OCI-LY7 (cell line): Measurements from ENCODE around the gene HOMER3. TPM values are rescaled to one million over a fixed set of nuclear protein-coding genes. Genes with fewer than 3 reads are reported as not detected.

ENCODE experiments used
- BruUV-seq: library from RNA; stranded (reverse); fragments of 400-500 nt; replicated peaks from 2 replicates; lab custom pipeline; 2021; lab: Mats Ljungman, UMichigan
- CTCF ChIA-PET: fragments of 300-600 bp; sonication (Branson Sonifier 250); formaldehyde crosslinking; loops from one replicate; lab custom pipeline; 2022; ENCODE audit warnings: antibody characterized with exemption; ENCODE audit not compliant: unreplicated experiment; lab: Charles Lee
- POLR2A ChIA-PET: fragments of 300-600 bp; sonication (Branson Sonifier 250); formaldehyde crosslinking; loops from one replicate; lab custom pipeline; 2022; ENCODE audit warnings: antibody characterized with exemption; lab: Charles Lee
- DNase-seq: peaks from one replicate; pipeline ENCODE4 v3.0.0-alpha.2; 2015; ENCODE audit warnings: low spot score
- H2AFZ ChIP-seq: fragments of 200-600 bp; sonication (generic), shearing (Covaris generic); 2 replicates; pipeline ENCODE4 v1.6.1; 2014; ENCODE audit warnings: mild to moderate bottlenecking, antibody characterized with exemption, low read length, moderate library complexity
- H3K27ac ChIP-seq: fragments of 200-600 bp; sonication (generic); 2 replicates; pipeline ENCODE4 v1.5.1; 2014; ENCODE audit warnings: mixed run types, low read depth, mild to moderate bottlenecking, moderate library complexity, low read length, inconsistent platforms; ENCODE audit not compliant: poor library complexity, severe bottlenecking
- H3K36me3 ChIP-seq: fragments of 200-600 bp; sonication (generic); 2 replicates; pipeline ENCODE4 v1.6.1; 2014; ENCODE audit warnings: mild to moderate bottlenecking, antibody characterized with exemption, low read length, moderate library complexity, mixed read lengths; ENCODE audit not compliant: insufficient read depth
- H3K4me1 ChIP-seq: fragments of 200-600 bp; sonication (generic); 2 replicates; pipeline ENCODE4 v1.5.1; 2014; ENCODE audit warnings: mild to moderate bottlenecking, low read length; ENCODE audit not compliant: insufficient read depth, poor library complexity, severe bottlenecking
- H3K4me2 ChIP-seq: fragments of 200-600 bp; sonication (generic); 2 replicates; pipeline ENCODE4 v1.6.1; 2014; ENCODE audit warnings: mild to moderate bottlenecking, low read length
- H3K4me3 ChIP-seq: fragments of 200-600 bp; sonication (generic); 2 replicates; pipeline ENCODE4 v1.5.1; 2014; ENCODE audit warnings: mild to moderate bottlenecking, low read depth, low read length; ENCODE audit not compliant: poor library complexity, severe bottlenecking
- H3K79me2 ChIP-seq: fragments of 200-600 bp; sonication (generic); 2 replicates; pipeline ENCODE4 v1.6.1; 2016; ENCODE audit warnings: low read depth, mild to moderate bottlenecking, low read length, moderate library complexity, mixed read lengths; ENCODE audit not compliant: insufficient read depth
- H3K9me2 ChIP-seq: fragments of 200-600 bp; sonication (generic); 2 replicates; pipeline ENCODE4 v1.6.1; 2016; ENCODE audit warnings: mild to moderate bottlenecking, low read length, mixed read lengths; ENCODE audit not compliant: insufficient read depth
- H3K9me3 ChIP-seq: fragments of 200-600 bp; sonication (generic); 2 replicates; pipeline ENCODE4 v1.6.1; 2014; ENCODE audit warnings: mild to moderate bottlenecking, mixed run types, low read length, mixed read lengths
- H4K20me1 ChIP-seq: fragments of 200-600 bp; sonication (generic); 2 replicates; pipeline ENCODE4 v1.6.1; 2014; ENCODE audit warnings: mild to moderate bottlenecking, antibody characterized with exemption, low read length, moderate library complexity, mixed read lengths; ENCODE audit not compliant: insufficient read depth
- EZH2phosphoT487 ChIP-seq: fragments of 200-600 bp; sonication (generic); IDR thresholded peaks from 2 replicates; pipeline ENCODE4 v1.6.1; 2018; ENCODE audit warnings: low read depth, borderline replicate concordance, mild to moderate bottlenecking, mixed run types, antibody characterized with exemption, low read length, moderate library complexity, mixed read lengths
- intact Hi-C: fragments of 100-400 bp; cut with micrococcal nuclease; formaldehyde crosslinking; loops from one replicate; pipeline ENCODE4 v1.10.0; 2022; ENCODE audit not compliant: unreplicated experiment
- total RNA-seq, 2 experiments: library from RNA; depleted of rRNA in 1 of 2; stranded (reverse); fragments of >200 nt in 1 of 2; shearing (Covaris generic) in 1 of 2; gene quantifications; 2 replicates each; pipeline ENCODE4 v1.2.3, GENCODE V29; 2014 to 2022
- TF ChIP-seq, protein P1 (sequence below): fragments of 200-600 bp; sonication (generic); conservative IDR thresholded peaks from 2 replicates; pipeline ENCODE4 v1.5.1; 2014; ENCODE audit warnings: mild to moderate bottlenecking, antibody characterized with exemption, low read length, moderate library complexity, mixed read lengths

Gene HOMER3
- total RNA-seq, 2 experiments from 2014 or later, result 15.5 to 16.1 TPM

DNA sequence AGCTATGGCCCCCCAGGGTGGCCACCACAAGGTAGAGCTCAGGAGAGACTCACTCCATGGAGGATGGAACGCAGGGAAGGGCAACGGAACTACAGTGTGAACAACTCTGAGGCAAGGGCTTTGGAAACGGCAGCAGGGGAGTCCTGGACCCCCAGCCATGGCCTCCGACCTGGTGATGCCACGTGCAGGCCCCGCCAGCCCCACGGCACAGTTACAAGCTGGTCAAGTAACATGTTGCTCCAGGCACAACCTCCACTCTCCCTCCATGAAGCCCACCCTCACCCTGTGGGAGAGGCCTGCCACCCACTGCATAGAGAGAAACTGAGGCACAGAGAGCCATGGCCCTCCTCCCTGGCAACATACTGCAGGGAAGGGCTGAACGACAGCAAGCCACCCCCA, 36.0 kb downstream of the HOMER3 start:
- TF ChIP-seq, protein P1, sequence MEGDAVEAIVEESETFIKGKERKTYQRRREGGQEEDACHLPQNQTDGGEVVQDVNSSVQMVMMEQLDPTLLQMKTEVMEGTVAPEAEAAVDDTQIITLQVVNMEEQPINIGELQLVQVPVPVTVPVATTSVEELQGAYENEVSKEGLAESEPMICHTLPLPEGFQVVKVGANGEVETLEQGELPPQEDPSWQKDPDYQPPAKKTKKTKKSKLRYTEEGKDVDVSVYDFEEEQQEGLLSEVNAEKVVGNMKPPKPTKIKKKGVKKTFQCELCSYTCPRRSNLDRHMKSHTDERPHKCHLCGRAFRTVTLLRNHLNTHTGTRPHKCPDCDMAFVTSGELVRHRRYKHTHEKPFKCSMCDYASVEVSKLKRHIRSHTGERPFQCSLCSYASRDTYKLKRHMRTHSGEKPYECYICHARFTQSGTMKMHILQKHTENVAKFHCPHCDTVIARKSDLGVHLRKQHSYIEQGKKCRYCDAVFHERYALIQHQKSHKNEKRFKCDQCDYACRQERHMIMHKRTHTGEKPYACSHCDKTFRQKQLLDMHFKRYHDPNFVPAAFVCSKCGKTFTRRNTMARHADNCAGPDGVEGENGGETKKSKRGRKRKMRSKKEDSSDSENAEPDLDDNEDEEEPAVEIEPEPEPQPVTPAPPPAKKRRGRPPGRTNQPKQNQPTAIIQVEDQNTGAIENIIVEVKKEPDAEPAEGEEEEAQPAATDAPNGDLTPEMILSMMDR, result no peak
- no peak for TF ChIP-seq EZH2phosphoT487
- no peak for DNase-seq
- H3K4me2 ChIP-seq, result no peak overlapping the region
- H3K79me2 ChIP-seq, result no peaks in the 10 kb centered on the region
- CTCF ChIA-PET, result no interaction called here
- no peaks in the 10 kb centered on the region for H3K4me1 ChIP-seq
- no peak overlapping the region for H3K27ac ChIP-seq
- no peaks in the 10 kb centered on the region for H3K9me2 ChIP-seq
- no peak overlapping the region for H2AFZ ChIP-seq
- no TSS peak for BruUV-seq
- H3K4me3 ChIP-seq, result no peak overlapping the region
- intact Hi-C loops, result no loop called here
- no peaks in the 10 kb centered on the region for H4K20me1 ChIP-seq
- POLR2A ChIA-PET, result no interaction called here
- peaks cover 25% of the 10 kb centered on the region for H3K36me3 ChIP-seq
- no peaks in the 10 kb centered on the region for H3K9me3 ChIP-seq

DNA sequence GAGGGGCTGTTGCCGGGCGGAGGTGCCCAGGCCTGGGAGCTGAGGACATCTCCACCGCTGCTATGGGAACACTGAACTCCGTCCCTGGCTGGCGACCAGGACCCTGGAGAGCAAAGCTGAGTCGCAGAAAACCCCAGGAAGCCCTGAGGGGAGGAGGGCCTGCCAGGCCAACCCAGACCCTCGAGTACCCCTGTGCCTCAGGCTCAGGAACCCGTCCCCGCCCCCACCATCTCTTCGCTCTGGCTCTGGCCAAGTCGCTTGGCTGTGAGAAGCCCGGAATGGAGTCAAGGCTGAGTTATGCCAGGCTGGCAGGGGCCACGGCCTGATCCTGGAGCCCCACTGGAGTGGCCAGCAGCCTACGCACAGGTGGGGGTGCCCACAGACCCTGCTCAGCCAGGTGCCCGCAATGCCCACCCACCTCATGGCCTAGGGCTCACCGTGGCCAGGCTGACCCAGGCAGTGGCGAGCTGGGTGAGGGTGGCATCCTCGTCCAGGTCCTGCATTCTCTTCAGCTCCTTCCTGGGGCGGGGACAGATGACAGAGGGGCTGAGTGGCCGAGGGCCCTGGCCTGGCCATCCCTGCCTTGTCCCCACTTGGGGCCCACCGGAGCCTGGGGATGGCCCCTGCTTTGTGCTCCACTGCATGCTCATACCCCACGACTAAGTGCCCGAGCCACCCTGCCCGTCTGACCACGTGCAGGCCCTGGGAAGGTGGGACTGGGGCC, 36.5 kb downstream of the HOMER3 start:
- no peak for DNase-seq
- peaks cover 29% of the 10 kb centered on the region for H3K36me3 ChIP-seq
- no peak overlapping the region for H3K4me3 ChIP-seq
- no peak overlapping the region for H3K4me2 ChIP-seq
- no peak overlapping the region for H3K27ac ChIP-seq
- ChIA-PET CTCF (no interaction called here), POLR2A (no interaction called here)
- no TSS peak for BruUV-seq
- no peaks in the 10 kb centered on the region for H4K20me1 ChIP-seq
- TF ChIP-seq, protein P1, result no peak
- TF ChIP-seq EZH2phosphoT487, result no peak
- intact Hi-C loops, result no loop called here
- H3K79me2 ChIP-seq, result no peaks in the 10 kb centered on the region
- H2AFZ ChIP-seq, result no peak overlapping the region
- no peaks in the 10 kb centered on the region for H3K9me3 ChIP-seq
- H3K4me1 ChIP-seq, result no peaks in the 10 kb centered on the region
- H3K9me2 ChIP-seq, result no peaks in the 10 kb centered on the region
